HG02610 (cell line): ENCODE results near the gene SEC14L1.
"Not testable (repeated sequence)": the region's sequence is repeated elsewhere in the genome, so short reads cannot be mapped to it uniquely, and the experiment has no call there.

Experiments
- ATAC-seq: cut with Tn5 transposase; IDR thresholded peaks from one replicate; pipeline ENCODE4 v1.9.1; 2021; ENCODE audit warnings: mild to moderate bottlenecking, moderate library complexity; ENCODE audit not compliant: unreplicated experiment

SEC14L1 gene

GRCh38 chr17:77231076-77231871, 90.5 kb downstream of the SEC14L1 start:
- no peak for ATAC-seq

- no peak for ATAC-seq
Measured at GRCh38 chr17:77233127-77233526, 92.4 kb downstream of the SEC14L1 start.

GRCh38 chr17:77233635-77234334, 93.0 kb downstream of the SEC14L1 start:
- ATAC-seq, result no peak

GRCh38 chr17:77234695-77235094, 93.9 kb downstream of the SEC14L1 start:
- ATAC-seq, result no peak

- no peak for ATAC-seq
Measured at GRCh38 chr17:77235370-77235941, 94.7 kb downstream of the SEC14L1 start.

GRCh38 chr17:77237232-77238008, 96.7 kb downstream of the SEC14L1 start:
- ATAC-seq, result no peak

- ATAC-seq, result no peak
Measured at GRCh38 chr17:77240976-77241375, 100.2 kb downstream of the SEC14L1 start.

GRCh38 chr17:77242118-77242851, 101.5 kb downstream of the SEC14L1 start:
- ATAC-seq, result no peak

GRCh38 chr17:77245162-77245926, 104.6 kb downstream of the SEC14L1 start:
- ATAC-seq, result peak; percentile 51

GRCh38 chr17:77246110-77247047, 105.6 kb downstream of the SEC14L1 start:
- no peak for ATAC-seq

- ATAC-seq, result peak; percentile 60
Measured at GRCh38 chr17:77247048-77247541, 106.3 kb downstream of the SEC14L1 start.

GRCh38 chr17:77247609-77248008, 106.8 kb downstream of the SEC14L1 start:
- ATAC-seq, result no peak

GRCh38 chr17:77248216-77249114, 107.7 kb downstream of the SEC14L1 start:
- no peak for ATAC-seq

GRCh38 chr17:77251622-77252183, 110.9 kb downstream of the SEC14L1 start:
- no peak for ATAC-seq

- ATAC-seq, result not testable (repeated sequence)
Measured at GRCh38 chr17:77252306-77252705, 111.5 kb downstream of the SEC14L1 start.

- ATAC-seq, result no peak
Measured at GRCh38 chr17:77253611-77254051, 112.9 kb downstream of the SEC14L1 start.
